H1 (cell line): ENCODE results near the gene SLC12A4. TPM values are rescaled to one million over a fixed set of nuclear protein-coding genes. Genes with fewer than 3 reads are reported as not detected.

Source experiments
- CTCF ChIA-PET: fragments of 300-600 bp; sonication (Branson Sonifier 250); formaldehyde crosslinking; loops from one replicate; lab custom pipeline; 2021; ENCODE audit not compliant: partially characterized antibody; lab: Charles Lee
- POLR2A ChIA-PET: fragments of 300-600 bp; sonication (Branson Sonifier 250); formaldehyde crosslinking; loops from one replicate; lab custom pipeline; 2021; ENCODE audit warnings: inconsistent platforms; ENCODE audit not compliant: partially characterized antibody; lab: Charles Lee
- DNase-seq, 2 experiments: peaks; one replicate each; pipeline versions ENCODE4 v3.0.0 to v3.0.0-alpha.2; 2010 to 2022; ENCODE audit warnings: low spot score in 2 of 2, low read depth in 1 of 2, mixed read lengths in 1 of 2
- FAIRE-seq: peaks from 2 replicates; lab custom pipeline; 2011; peaks lifted over from hg19 to GRCh38; lab: Jason Lieb, UNC
- H2AFZ ChIP-seq: 2 replicates; pipeline ENCODE4 v1.8.1; 2012; ENCODE audit warnings: low read length, inconsistent platforms
- H2AK5ac ChIP-seq: 2 replicates; pipeline ENCODE4 v1.6.1; 2013; ENCODE audit warnings: low read depth, low read length
- H2BK120ac ChIP-seq: replicated peaks from 2 replicates; pipeline ENCODE3; 2013; ENCODE audit warnings: low read depth, low read length, inconsistent platforms
- H2BK12ac ChIP-seq: 2 replicates; pipeline ENCODE4 v1.6.1; 2013; ENCODE audit warnings: low read depth, low read length
- H2BK15ac ChIP-seq: 2 replicates; pipeline ENCODE4 v1.6.1; 2013; ENCODE audit warnings: low read length
- H2BK20ac ChIP-seq: 2 replicates; pipeline ENCODE4 v1.6.1; 2013; ENCODE audit warnings: low read length
- H2BK5ac ChIP-seq: 2 replicates; pipeline ENCODE4 v1.6.1; 2013; ENCODE audit warnings: low read depth, low read length
- H3K14ac ChIP-seq: 2 replicates; pipeline ENCODE4 v1.6.1; 2013; ENCODE audit warnings: inconsistent platforms; ENCODE audit not compliant: insufficient read length
- H3K18ac ChIP-seq: 2 replicates; pipeline ENCODE4 v1.6.1; 2013; ENCODE audit warnings: low read length; ENCODE audit errors: extremely low read depth
- H3K23ac ChIP-seq: 2 replicates; pipeline ENCODE4 v1.6.1; 2013; ENCODE audit warnings: inconsistent platforms; ENCODE audit not compliant: insufficient read length
- H3K23me2 ChIP-seq: 2 replicates; pipeline ENCODE4 v1.6.1; 2013; ENCODE audit warnings: low read depth, low read length
- H3K27ac ChIP-seq: 2 replicates; pipeline ENCODE4 v1.6.1; 2011; ENCODE audit warnings: low read depth, low read length, inconsistent platforms
- H3K27me3 ChIP-seq, 4 experiments: replicated peaks in 1 of 4; 1 replicate in 1 of 4; 2 replicates in 3 of 4; pipeline versions ENCODE4 v1.6.1 to v1.8.1; 2011 to 2013; ENCODE audit warnings: low read length in 3 of 4, mild to moderate bottlenecking in 3 of 4, inconsistent platforms in 2 of 4, mixed read lengths in 2 of 4, moderate library complexity in 1 of 4; ENCODE audit not compliant: control insufficient read depth in 3 of 4, insufficient read depth in 3 of 4; ENCODE audit errors: extremely low read depth in 1 of 4
- H3K36me3 ChIP-seq, 4 experiments: 2 replicates each; pipeline versions ENCODE4 v1.6.1 to v1.8.1; 2011 to 2013; ENCODE audit warnings: mild to moderate bottlenecking in 4 of 4, low read length in 3 of 4, moderate library complexity in 2 of 4, control low read depth in 1 of 4, inconsistent platforms in 1 of 4; ENCODE audit not compliant: insufficient read depth in 4 of 4, control insufficient read depth in 2 of 4
- H3K4ac ChIP-seq: replicated peaks from 2 replicates; pipeline ENCODE3; 2013; ENCODE audit warnings: low read length, low read depth, mixed read lengths, inconsistent platforms; ENCODE audit not compliant: insufficient read length
- H3K4me1 ChIP-seq, 4 experiments: replicated peaks in 1 of 4; 1 replicate in 1 of 4; 2 replicates in 3 of 4; pipeline versions ENCODE4 v1.6.1 to v1.8.1; 2011 to 2013; ENCODE audit warnings: low read length in 3 of 4, inconsistent platforms in 2 of 4, mixed read lengths in 1 of 4; ENCODE audit not compliant: insufficient read depth in 4 of 4, control insufficient read depth in 3 of 4
- H3K4me2 ChIP-seq, 2 experiments: 2 replicates each; pipeline versions ENCODE4 v1.6.1 to v1.8.1; 2011 to 2013; ENCODE audit warnings: low read depth in 2 of 2, low read length in 2 of 2, control low read depth in 1 of 2, inconsistent platforms in 1 of 2, mild to moderate bottlenecking in 1 of 2; ENCODE audit not compliant: insufficient read depth in 1 of 2
- H3K4me3 ChIP-seq, 4 experiments: fragments of 200-600, 300-600 bp in 1 of 4; sonication (generic), shearing (Covaris generic), sonication (Bioruptor Twin) in 1 of 4; 2 replicates each; pipeline versions ENCODE4 v1.5.1 to v1.8.1; 2011 to 2016; ENCODE audit warnings: low read length in 4 of 4, low read depth in 3 of 4, control low read depth in 2 of 4, inconsistent platforms in 2 of 4, mild to moderate bottlenecking in 2 of 4, mixed read lengths in 1 of 4, moderate library complexity in 1 of 4; ENCODE audit not compliant: insufficient read depth in 2 of 4; ENCODE audit errors: extremely low read depth in 1 of 4
- H3K56ac ChIP-seq: replicated peaks from 2 replicates; pipeline ENCODE3; 2013; ENCODE audit warnings: low read depth, mild to moderate bottlenecking, mixed read lengths, low read length, inconsistent platforms; ENCODE audit not compliant: insufficient read length
- H3K79me1 ChIP-seq: 2 replicates; pipeline ENCODE4 v1.6.1; 2013; ENCODE audit warnings: low read depth, low read length, control low read depth
- H3K79me2 ChIP-seq, 2 experiments: 2 replicates each; pipeline versions ENCODE4 v1.6.1 to v1.8.1; 2012 to 2013; ENCODE audit warnings: low read length in 2 of 2, mild to moderate bottlenecking in 2 of 2, inconsistent platforms in 1 of 2; ENCODE audit not compliant: insufficient read depth in 2 of 2, control insufficient read depth in 1 of 2
- H3K9ac ChIP-seq, 4 experiments: replicated peaks in 1 of 4; 1 replicate in 1 of 4; 2 replicates in 3 of 4; pipeline versions ENCODE4 v1.6.1 to v1.8.1; 2011 to 2013; ENCODE audit warnings: low read depth in 3 of 4, low read length in 3 of 4, control low read depth in 2 of 4, mild to moderate bottlenecking in 2 of 4, moderate library complexity in 2 of 4, inconsistent platforms in 1 of 4; ENCODE audit errors: extremely low read depth in 1 of 4
- H3K9me3 ChIP-seq, 2 experiments: 2 replicates each; pipeline versions ENCODE4 v1.6.1 to v1.8.1; 2012 to 2013; ENCODE audit warnings: mild to moderate bottlenecking in 2 of 2, moderate library complexity in 2 of 2, control low read depth in 1 of 2, inconsistent platforms in 1 of 2, low read depth in 1 of 2, low read length in 1 of 2, mixed read lengths in 1 of 2; ENCODE audit not compliant: insufficient read depth in 2 of 2
- H4K20me1 ChIP-seq, 2 experiments: replicated peaks in 1 of 2; 2 replicates each; pipeline versions ENCODE3 to v1.8.1; 2011 to 2013; ENCODE audit warnings: inconsistent platforms in 2 of 2, low read length in 2 of 2, mild to moderate bottlenecking in 1 of 2; ENCODE audit not compliant: insufficient read depth in 2 of 2, control insufficient read depth in 1 of 2
- H4K5ac ChIP-seq: 2 replicates; pipeline ENCODE4 v1.6.1; 2013; ENCODE audit warnings: low read length, low read depth, mixed read lengths, inconsistent platforms; ENCODE audit not compliant: insufficient read length
- H4K8ac ChIP-seq: 2 replicates; pipeline ENCODE4 v1.8.0; 2013; ENCODE audit warnings: mild to moderate bottlenecking, moderate library complexity, low read length, inconsistent platforms; ENCODE audit not compliant: insufficient read depth; ENCODE audit errors: extremely low read depth
- H4K91ac ChIP-seq: replicated peaks from 2 replicates; pipeline ENCODE3; 2013; ENCODE audit warnings: low read length, mixed read lengths, inconsistent platforms; ENCODE audit not compliant: insufficient read length
- WGBS, 2 experiments: shearing (Covaris generic) in 1 of 2; methylation state at CpG; one replicate each; pipeline versions ENCODE4 v1.1.6 to v1.1.7; 2013 to 2015; ENCODE audit warnings: low lambda C conversion rate in 2 of 2, mixed read lengths in 2 of 2, inconsistent platforms in 1 of 2, low coverage in 1 of 2, missing lambda C conversion rate in 1 of 2; ENCODE audit not compliant: insufficient replicate concordance in 2 of 2, insufficient coverage in 1 of 2, insufficient read length in 1 of 2; ENCODE audit errors: extremely low coverage in 1 of 2, missing lambda C conversion rate in 1 of 2; 5-methylcytosine and 5-hydroxymethylcytosine counted together
- polyA plus RNA-seq, 7 experiments: library from polyadenylated mRNA; depleted of rRNA in 3 of 7; stranded (reverse) in 5 of 7; unstranded in 2 of 7; fragments of >200 nt in 5 of 7; fragments of 200-250 nt in 2 of 7; gene quantifications; 1 replicate in 5 of 7; 2 replicates in 1 of 7; 4 replicates in 1 of 7; pipeline versions ENCODE4 v1.2.1 to v1.2.3, GENCODE V29; 2011 to 2013; ENCODE audit warnings: missing spikeins in 2 of 7, mixed read lengths in 2 of 7
- total RNA-seq: library from RNA; stranded (reverse); fragmentation: NEBNext Ultra II Directional; extraction: Animal tissue kit (Norgen Biotek cat#: 25700); gene quantifications from 2 replicates; pipeline ENCODE4 v1.2.1, GENCODE V29; 2021

SLC12A4 gene
- total and polyA plus RNA-seq, 2 of the 8 experiments (the other 6 are each of a cell fraction or from before 2014, with no cell fraction given), result 41.3 to 49.3 TPM

DNA sequence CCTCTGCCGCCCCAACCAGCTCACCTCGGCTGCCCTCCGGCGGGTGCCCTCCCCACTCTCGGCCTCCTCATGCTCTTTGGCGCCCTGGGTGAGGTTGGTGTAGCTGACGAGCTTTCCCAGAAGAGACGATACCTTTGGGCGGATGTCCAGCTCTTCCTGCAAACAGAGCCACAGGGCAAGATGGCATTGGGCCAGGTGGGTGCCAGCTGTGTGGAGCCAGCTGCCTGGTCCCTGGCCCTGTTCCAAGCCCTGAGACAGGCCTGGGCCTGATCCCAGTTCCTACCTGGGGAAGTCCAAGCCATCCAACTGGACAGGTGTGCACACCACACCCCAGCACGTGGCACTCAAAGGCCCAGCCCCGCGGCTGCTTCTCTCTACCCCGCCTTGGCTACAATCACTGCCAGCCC lies 6.9 kb downstream of the SLC12A4 start:
- no peak overlapping the region for H2AFZ ChIP-seq
- H3K27me3 ChIP-seq, result no peaks in the 10 kb centered on the region
- no peak overlapping the region for H4K5ac ChIP-seq
- no peak overlapping the region for H3K4me3 ChIP-seq
- H3K23me2 ChIP-seq, result no peaks in the 10 kb centered on the region; the same call in 1 of the 2 replicates
- no peak overlapping the region for H3K56ac ChIP-seq
- peaks cover 4 to 27% (median 22%) of the 10 kb centered on the region in 4 experiments; a peak in 6 of 8 replicates for H3K36me3 ChIP-seq
- no peak overlapping the region for H2BK15ac ChIP-seq
- H3K18ac ChIP-seq, result no peak overlapping the region
- H4K8ac ChIP-seq, result no peak overlapping the region
- H4K20me1 ChIP-seq, result peaks cover 4 to 25% of the 10 kb centered on the region in 2 experiments
- peaks cover 3 to 15% (median 12%) of the 10 kb centered on the region in 4 experiments; a peak in 6 of 7 replicates for H3K4me1 ChIP-seq
- H2BK20ac ChIP-seq, result no peak overlapping the region
- ChIA-PET POLR2A (interaction anchor here (0.8 to 0.9 kb wide), 2 partner anchors 10 to 17 kb away, joined by 3 read pairs; partner anchors contain the start of gene LCAT), CTCF (interaction anchor here (0.9 to 10.9 kb wide), 3 partner anchors 17 to 66 kb away, joined by 3 to 90 read pairs (median 9); partner anchors contain the start of gene LCAT)
- H3K27ac ChIP-seq, result no peak overlapping the region
- no peak overlapping the region for H2BK120ac ChIP-seq
- H3K9me3 ChIP-seq, result no peaks in the 10 kb centered on the region
- no peak overlapping the region for H4K91ac ChIP-seq
- H3K23ac ChIP-seq, result no peak overlapping the region
- no peak overlapping the region for H2BK5ac ChIP-seq
- 98% methylated on average over 12 of the region's 13 CpGs; no CpG with 5 or more reads in 1 of the 2 experiments for WGBS, 2 experiments
- no peak overlapping the region for H3K9ac ChIP-seq
- H2AK5ac ChIP-seq, result no peak overlapping the region
- H2BK12ac ChIP-seq, result no peak overlapping the region
- no peak overlapping the region for H3K4me2 ChIP-seq
- DNase-seq (no peak), FAIRE-seq (no peak)
- no peak overlapping the region for H3K14ac ChIP-seq
- no peaks in the 10 kb centered on the region; a peak in 1 of 4 replicates for H3K79me2 ChIP-seq
- peaks cover 12% of the 10 kb centered on the region; the same call in 1 of the 2 replicates for H3K79me1 ChIP-seq
- no peak overlapping the region for H3K4ac ChIP-seq
